DND-41 (cell line): ENCODE measurements around the gene WDR17.

ENCODE experiments used
- ATAC-seq: fragments of 200-7000 bp; cut with Tn5 transposase; 3 replicates; pipeline ENCODE4 v1.9.1; 2021; ENCODE audit warnings: low read depth; ENCODE audit not compliant: insufficient read depth
- DNase-seq: peaks from one replicate; pipeline ENCODE4 v3.0.0-alpha.2; 2020
- H2AFZ ChIP-seq: 2 replicates; pipeline ENCODE4 v1.6.0; 2012; ENCODE audit warnings: low read depth, low read length
- H3K27ac ChIP-seq: 2 replicates; pipeline ENCODE4 v1.5.1; 2012; ENCODE audit warnings: low read length, inconsistent platforms
- H3K27me3 ChIP-seq: fragments of 200-600 bp; sonication (generic); 2 replicates; pipeline ENCODE4 v1.6.0; 2012; ENCODE audit warnings: low read length, mild to moderate bottlenecking, inconsistent platforms; ENCODE audit not compliant: insufficient read depth, poor library complexity
- H3K36me3 ChIP-seq: 2 replicates; pipeline ENCODE4 v1.5.1; 2012; ENCODE audit warnings: low read length, inconsistent platforms; ENCODE audit not compliant: insufficient read depth
- H3K4me1 ChIP-seq: 2 replicates; pipeline ENCODE4 v1.5.1; 2012; ENCODE audit warnings: mild to moderate bottlenecking, low read length; ENCODE audit not compliant: insufficient read depth
- H3K4me2 ChIP-seq: 2 replicates; pipeline ENCODE4 v1.6.0; 2012; ENCODE audit warnings: mild to moderate bottlenecking, moderate library complexity, low read length, inconsistent platforms; ENCODE audit not compliant: insufficient read depth
- H3K4me3 ChIP-seq, 2 experiments: fragments of 200-600 bp in 1 of 2; shearing (Covaris generic) in 1 of 2; 2 replicates each; pipeline ENCODE4 v1.5.1; 2012 to 2016; ENCODE audit warnings: inconsistent platforms in 2 of 2, low read length in 2 of 2, mild to moderate bottlenecking in 2 of 2, low read depth in 1 of 2, moderate library complexity in 1 of 2
- H3K79me2 ChIP-seq: 2 replicates; pipeline ENCODE4 v1.6.0; 2012; ENCODE audit warnings: low read length, inconsistent platforms; ENCODE audit not compliant: insufficient read depth
- H3K9ac ChIP-seq: 2 replicates; pipeline ENCODE4 v1.6.0; 2012; ENCODE audit warnings: low read depth, mild to moderate bottlenecking, inconsistent platforms, low read length, moderate library complexity
- H3K9me3 ChIP-seq: 2 replicates; pipeline ENCODE4 v1.5.1; 2012; ENCODE audit warnings: low read length, moderate library complexity, mild to moderate bottlenecking, inconsistent platforms; ENCODE audit not compliant: insufficient read depth, severe bottlenecking
- H4K20me1 ChIP-seq: 2 replicates; pipeline ENCODE4 v1.6.0; 2012; ENCODE audit warnings: low read length; ENCODE audit not compliant: insufficient read depth
- CTCF ChIP-seq: IDR thresholded peaks from 2 replicates; pipeline ENCODE4 v1.5.1; 2012; ENCODE audit warnings: borderline replicate concordance, low read length, moderate library complexity, mild to moderate bottlenecking; ENCODE audit not compliant: poor library complexity, severe bottlenecking; ENCODE audit errors: extremely low read depth
- EZH2 ChIP-seq: IDR thresholded peaks from 3 replicates; pipeline ENCODE4 v1.6.1; 2012; ENCODE audit warnings: borderline replicate concordance, low read depth, mild to moderate bottlenecking, moderate library complexity, low read length, inconsistent platforms; ENCODE audit not compliant: severe bottlenecking

WDR17 gene

GRCh38 chr4:176217510-176217909 lies 151.9 kb downstream of the WDR17 start:
- ATAC-seq: no peak
- Histone ChIP-seq H3K27me3 (no peaks in the 10 kb centered on the region), H3K4me3 (no peak overlapping the region), H3K79me2 (no peaks in the 10 kb centered on the region), H3K36me3 (no peaks in the 10 kb centered on the region), H4K20me1 (no peaks in the 10 kb centered on the region), H3K9ac (no peak overlapping the region), H3K4me1 (no peaks in the 10 kb centered on the region), H3K27ac (no peak overlapping the region), H3K9me3 (no peaks in the 10 kb centered on the region), H2AFZ (no peak overlapping the region), H3K4me2 (no peak overlapping the region)
- TF ChIP-seq EZH2 (no peak), CTCF (no peak)
- no peak for DNase-seq

- H3K27me3 ChIP-seq: no peaks in the 10 kb centered on the region
- no peak for DNase-seq
- no peaks in the 10 kb centered on the region for H3K9me3 ChIP-seq
- TF ChIP-seq CTCF (no peak), EZH2 (no peak)
- no peaks in the 10 kb centered on the region for H3K79me2 ChIP-seq
- no peaks in the 10 kb centered on the region for H3K4me1 ChIP-seq
- no peak overlapping the region for H3K4me3 ChIP-seq
- H3K4me2 ChIP-seq: no peak overlapping the region
- H2AFZ ChIP-seq: no peak overlapping the region
- no peaks in the 10 kb centered on the region for H3K36me3 ChIP-seq
- no peak overlapping the region for H3K9ac ChIP-seq
- H4K20me1 ChIP-seq: no peaks in the 10 kb centered on the region
- no peak for ATAC-seq
- H3K27ac ChIP-seq: no peak overlapping the region
Observed at GRCh38 chr4:176222149-176222548, 156.5 kb downstream of the WDR17 start.

- no peaks in the 10 kb centered on the region for H3K9me3 ChIP-seq
- H4K20me1 ChIP-seq: no peaks in the 10 kb centered on the region
- no peak overlapping the region for H3K9ac ChIP-seq
- H3K79me2 ChIP-seq: no peaks in the 10 kb centered on the region
- no peaks in the 10 kb centered on the region for H3K27me3 ChIP-seq
- no peak for ATAC-seq
- H3K27ac ChIP-seq: no peak overlapping the region
- H3K4me1 ChIP-seq: no peaks in the 10 kb centered on the region
- TF ChIP-seq CTCF (no peak), EZH2 (no peak)
- no peak overlapping the region for H2AFZ ChIP-seq
- H3K4me3 ChIP-seq: no peak overlapping the region
- DNase-seq: no peak
- no peak overlapping the region for H3K4me2 ChIP-seq
- no peaks in the 10 kb centered on the region for H3K36me3 ChIP-seq
Observed at GRCh38 chr4:176223561-176223960, 157.9 kb downstream of the WDR17 start.

GRCh38 chr4:176226736-176227135 lies 161.1 kb downstream of the WDR17 start:
- Histone ChIP-seq H3K27ac (no peak overlapping the region), H2AFZ (no peak overlapping the region), H3K36me3 (no peaks in the 10 kb centered on the region), H4K20me1 (no peaks in the 10 kb centered on the region), H3K4me1 (no peaks in the 10 kb centered on the region), H3K79me2 (no peaks in the 10 kb centered on the region), H3K4me3 (no peak overlapping the region), H3K9ac (no peak overlapping the region), H3K27me3 (peaks cover 5% of the 10 kb centered on the region), H3K4me2 (no peak overlapping the region), H3K9me3 (no peaks in the 10 kb centered on the region)
- no peak for ATAC-seq
- TF ChIP-seq CTCF (no peak), EZH2 (no peak)
- no peak for DNase-seq
